H1 (cell line): ENCODE data around the gene KIF13A. TPM values are rescaled to one million over a fixed set of nuclear protein-coding genes. Genes with fewer than 3 reads are reported as not detected.

ENCODE experiments used
- CEBPB ChIP-seq: IDR thresholded peaks from 2 replicates; pipeline ENCODE4 v1.6.1; 2012; ENCODE audit warnings: low read depth, low read length
- CHD7 ChIP-seq: fragments of 300-600 bp; sonication (generic); IDR thresholded peaks from 2 replicates; pipeline ENCODE4 v1.7.1; 2012; ENCODE audit warnings: low read length, moderate library complexity, mild to moderate bottlenecking, inconsistent platforms; ENCODE audit not compliant: insufficient replicate concordance
- MAX ChIP-seq: IDR thresholded peaks from 2 replicates; pipeline ENCODE4 v1.6.1; 2012; ENCODE audit warnings: inconsistent platforms
- SIX5 ChIP-seq: IDR thresholded peaks from 2 replicates; pipeline ENCODE4 v1.6.1; 2011; ENCODE audit warnings: mild to moderate bottlenecking, low read depth, low read length
- SRF ChIP-seq: IDR thresholded peaks from 2 replicates; pipeline ENCODE4 v1.6.1; 2011; ENCODE audit warnings: mild to moderate bottlenecking, low read depth, low read length, moderate library complexity
- YY1 ChIP-seq: IDR thresholded peaks from 2 replicates; pipeline ENCODE4 v1.6.1; 2011; ENCODE audit warnings: low read depth, mild to moderate bottlenecking, low read length
- polyA plus RNA-seq, 7 experiments: library from polyadenylated mRNA; depleted of rRNA in 3 of 7; stranded (reverse) in 5 of 7; unstranded in 2 of 7; fragments of >200 nt in 5 of 7; fragments of 200-250 nt in 2 of 7; gene quantifications; 1 replicate in 5 of 7; 2 replicates in 1 of 7; 4 replicates in 1 of 7; pipeline versions ENCODE4 v1.2.1 to v1.2.3, GENCODE V29; 2011 to 2013; ENCODE audit warnings: missing spikeins in 2 of 7, mixed read lengths in 2 of 7
- total RNA-seq: library from RNA; stranded (reverse); fragmentation: NEBNext Ultra II Directional; extraction: Animal tissue kit (Norgen Biotek cat#: 25700); gene quantifications from 2 replicates; pipeline ENCODE4 v1.2.1, GENCODE V29; 2021

The KIF13A gene
- total and polyA plus RNA-seq, 2 of the 8 experiments (the other 6 are each of a cell fraction or from before 2014, with no cell fraction given), result 14.7 to 40.8 TPM

- no peak for TF ChIP-seq CHD7
- no peak for TF ChIP-seq SIX5
- TF ChIP-seq YY1, result no peak
- no peak for TF ChIP-seq CEBPB
- TF ChIP-seq SRF, result no peak
- no peak for TF ChIP-seq MAX
Observed at GRCh38 chr6:17899491-17899890, 87.9 kb downstream of the KIF13A start (continued).
